ENCODE measurements around the gene KIF13A. TPM values are rescaled to one million over a fixed set of nuclear protein-coding genes. Genes with fewer than 3 reads are reported as not detected.

Gene KIF13A
- total RNA-seq, 1 donor from 2014 or later, result 43.0 TPM

DNA sequence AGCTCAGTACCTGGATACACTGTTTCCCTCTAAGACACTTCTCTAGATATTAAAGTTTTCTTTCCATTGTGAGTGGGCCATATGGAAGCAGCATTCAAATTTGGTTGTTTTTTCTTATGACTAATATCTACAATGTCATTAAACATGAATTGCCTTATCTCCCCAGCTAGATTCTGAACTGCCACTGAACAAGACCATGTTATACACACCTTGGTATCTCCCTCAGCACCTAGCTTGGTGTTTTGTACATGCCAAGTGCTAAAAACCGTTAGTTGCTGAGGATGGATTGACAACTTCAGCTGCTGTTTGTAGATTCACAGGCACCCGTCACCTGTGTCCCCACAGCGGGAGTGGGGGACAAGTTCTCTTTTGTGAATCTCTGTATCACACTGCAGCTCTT is 131.1 kb downstream of the KIF13A start:
- Histone ChIP-seq H3K4me1 (peaks cover 14% of the 10 kb centered on the region), H3K36me3 (peaks cover 0 to 5% of the 10 kb centered on the region in 2 donors), H3K4me3 (no peak overlapping the region), H3K27ac (no peak overlapping the region), H3K9me3 (no peaks in the 10 kb centered on the region), H3K27me3 (no peaks in the 10 kb centered on the region)
- TF ChIP-seq, protein P1, sequence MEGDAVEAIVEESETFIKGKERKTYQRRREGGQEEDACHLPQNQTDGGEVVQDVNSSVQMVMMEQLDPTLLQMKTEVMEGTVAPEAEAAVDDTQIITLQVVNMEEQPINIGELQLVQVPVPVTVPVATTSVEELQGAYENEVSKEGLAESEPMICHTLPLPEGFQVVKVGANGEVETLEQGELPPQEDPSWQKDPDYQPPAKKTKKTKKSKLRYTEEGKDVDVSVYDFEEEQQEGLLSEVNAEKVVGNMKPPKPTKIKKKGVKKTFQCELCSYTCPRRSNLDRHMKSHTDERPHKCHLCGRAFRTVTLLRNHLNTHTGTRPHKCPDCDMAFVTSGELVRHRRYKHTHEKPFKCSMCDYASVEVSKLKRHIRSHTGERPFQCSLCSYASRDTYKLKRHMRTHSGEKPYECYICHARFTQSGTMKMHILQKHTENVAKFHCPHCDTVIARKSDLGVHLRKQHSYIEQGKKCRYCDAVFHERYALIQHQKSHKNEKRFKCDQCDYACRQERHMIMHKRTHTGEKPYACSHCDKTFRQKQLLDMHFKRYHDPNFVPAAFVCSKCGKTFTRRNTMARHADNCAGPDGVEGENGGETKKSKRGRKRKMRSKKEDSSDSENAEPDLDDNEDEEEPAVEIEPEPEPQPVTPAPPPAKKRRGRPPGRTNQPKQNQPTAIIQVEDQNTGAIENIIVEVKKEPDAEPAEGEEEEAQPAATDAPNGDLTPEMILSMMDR (IDR thresholded peaks at IDR 0.05), result no peak
- TF ChIP-seq POLR2A (IDR thresholded peaks at IDR 0.05), result no peak
- TF ChIP-seq POLR2AphosphoS5 (IDR thresholded peaks at IDR 0.05; ENCODE audit: insufficient read depth in 1 of 2, low read depth in 1 of 2), result no peak
- no peak for DNase-seq (ENCODE audit: extremely low spot score in 2 of 2)
- intact Hi-C loops (cut with DNase I), result no loop called here

DNA sequence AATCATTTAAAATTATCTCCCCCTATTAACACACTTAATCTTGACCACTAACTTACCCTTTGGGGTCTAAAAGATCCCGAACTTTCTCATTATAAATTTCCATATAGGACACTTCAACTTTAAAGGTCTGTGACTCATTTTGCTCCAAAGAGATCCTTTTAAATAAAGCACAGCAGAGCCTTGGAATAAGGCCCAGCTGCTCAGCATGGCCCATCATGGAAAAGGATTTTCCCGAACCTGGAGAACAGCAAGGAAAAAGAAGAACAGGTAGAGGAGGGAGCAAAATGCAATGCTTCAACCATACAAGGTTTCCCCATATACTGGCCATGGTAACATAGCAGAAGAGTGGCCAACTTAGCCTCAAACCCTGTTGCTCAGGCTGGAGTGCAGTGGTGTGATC is 132.1 kb downstream of the KIF13A start:
- DNase-seq (ENCODE audit: extremely low spot score in 2 of 2), result no peak
- H3K4me3 ChIP-seq, result no peak overlapping the region
- no peaks in the 10 kb centered on the region for H3K27me3 ChIP-seq
- H3K36me3 ChIP-seq, result peaks cover 0 to 7% of the 10 kb centered on the region in 2 donors
- TF ChIP-seq POLR2A (IDR thresholded peaks at IDR 0.05) (no peak), POLR2AphosphoS5 (IDR thresholded peaks at IDR 0.05; ENCODE audit: insufficient read depth in 1 of 2, low read depth in 1 of 2) (no peak)
- TF ChIP-seq, protein P1 (IDR thresholded peaks at IDR 0.05), result no peak
- no peak overlapping the region for H3K27ac ChIP-seq
- intact Hi-C loops (cut with DNase I), result no loop called here
- H3K9me3 ChIP-seq, result no peaks in the 10 kb centered on the region
- H3K4me1 ChIP-seq, result peaks cover 19% of the 10 kb centered on the region

DNA sequence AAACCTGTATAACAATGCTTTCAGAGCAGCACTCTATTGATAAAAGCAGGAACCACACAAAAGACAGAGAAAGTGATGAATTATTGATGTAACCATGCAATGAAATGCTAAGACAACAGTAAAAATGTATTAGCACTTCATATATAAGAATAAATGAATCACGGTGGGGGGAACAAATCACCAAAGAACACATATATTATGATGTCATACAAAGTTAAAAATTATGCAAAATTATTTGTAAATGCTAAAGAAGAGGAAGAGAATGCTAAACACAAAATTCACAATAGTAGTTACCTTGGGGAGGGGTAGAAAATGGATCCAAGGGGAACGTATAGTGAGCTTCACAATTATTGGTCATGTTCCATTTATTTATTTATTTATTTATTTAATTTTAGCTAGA is 133.9 kb downstream of the KIF13A start:
- intact Hi-C loops (cut with DNase I), result no loop called here
- no peak overlapping the region for H3K27ac ChIP-seq
- no peaks in the 10 kb centered on the region for H3K9me3 ChIP-seq
- peaks cover 19% of the 10 kb centered on the region for H3K4me1 ChIP-seq
- peaks cover 0 to 24% of the 10 kb centered on the region in 2 donors for H3K36me3 ChIP-seq
- TF ChIP-seq POLR2A (IDR thresholded peaks at IDR 0.05) (no peak), POLR2AphosphoS5 (IDR thresholded peaks at IDR 0.05; ENCODE audit: insufficient read depth in 1 of 2, low read depth in 1 of 2) (no peak)
- TF ChIP-seq, protein P1 (IDR thresholded peaks at IDR 0.05), result no peak
- no peak for DNase-seq (ENCODE audit: extremely low spot score in 2 of 2)
- no peak overlapping the region for H3K4me3 ChIP-seq
- no peaks in the 10 kb centered on the region for H3K27me3 ChIP-seq

DNA sequence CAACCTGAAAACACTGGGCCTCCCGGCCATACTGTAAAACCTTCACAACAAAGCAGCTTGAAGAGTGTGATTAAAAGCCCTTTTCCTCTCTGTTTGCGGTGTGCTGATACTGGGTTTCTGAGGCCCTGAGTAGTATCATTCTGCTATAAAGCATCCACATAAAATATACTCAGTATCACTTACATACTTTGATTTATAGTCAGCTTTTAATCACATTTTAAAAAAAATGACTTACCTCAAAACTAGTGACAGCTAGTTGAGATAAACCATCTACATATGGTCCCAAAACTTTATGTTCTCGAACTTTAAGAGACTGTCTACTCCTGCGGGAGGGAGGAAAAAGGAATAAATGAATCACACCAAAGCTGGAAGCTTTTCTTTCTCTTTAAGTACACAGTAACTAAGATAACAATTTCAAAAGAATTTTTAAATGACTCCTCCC is 135.7 kb downstream of the KIF13A start:
- no peak for TF ChIP-seq POLR2AphosphoS5 (IDR thresholded peaks at IDR 0.05; ENCODE audit: insufficient read depth in 1 of 2, low read depth in 1 of 2)
- no peak for TF ChIP-seq POLR2A (IDR thresholded peaks at IDR 0.05)
- TF ChIP-seq, protein P1 (IDR thresholded peaks at IDR 0.05), result no peak
- Histone ChIP-seq H3K27me3 (no peaks in the 10 kb centered on the region), H3K9me3 (no peaks in the 10 kb centered on the region), H3K36me3 (peaks cover 0 to 30% of the 10 kb centered on the region in 2 donors), H3K4me1 (peaks cover 19% of the 10 kb centered on the region), H3K27ac (peak overlapping the region; percentile 29), H3K4me3 (no peak overlapping the region)
- intact Hi-C loops (cut with DNase I), result no loop called here
- DNase-seq (ENCODE audit: extremely low spot score in 2 of 2), result no peak

DNA sequence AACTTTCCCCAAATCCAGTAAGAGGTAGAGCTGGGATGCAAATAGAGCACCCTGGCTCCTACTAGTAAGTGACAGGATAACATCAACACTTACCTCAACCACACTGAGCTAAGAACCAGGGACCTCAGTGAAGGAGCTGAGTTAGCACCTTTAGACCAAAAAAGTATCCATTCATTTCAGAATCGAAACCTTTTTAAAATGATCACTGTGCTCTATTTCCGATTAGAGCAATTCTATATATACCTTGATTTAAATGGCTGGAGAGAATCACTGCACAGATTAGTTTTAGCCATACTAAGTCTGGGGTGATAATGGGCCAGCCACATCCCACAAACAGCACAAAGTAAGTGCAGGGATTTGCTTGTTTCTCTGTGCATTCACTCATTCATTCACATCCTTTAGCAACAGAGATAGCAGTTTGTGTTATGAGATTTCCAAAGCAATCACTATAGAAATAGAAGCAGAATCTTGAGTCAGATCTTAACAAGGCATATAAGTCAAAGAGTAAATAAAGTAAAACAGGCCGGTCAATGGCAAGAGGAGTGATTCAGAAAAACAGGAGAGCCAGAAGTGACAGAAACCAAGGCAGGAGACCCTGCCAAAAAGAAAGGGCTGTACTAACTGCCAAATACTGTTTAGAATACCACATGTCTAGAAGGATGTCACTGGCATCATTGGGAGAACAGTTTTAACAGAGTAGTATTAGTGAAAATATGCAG is 136.3 kb downstream of the KIF13A start:
- TF ChIP-seq POLR2AphosphoS5 (IDR thresholded peaks at IDR 0.05; ENCODE audit: insufficient read depth in 1 of 2, low read depth in 1 of 2), result no peak
- no peak for TF ChIP-seq POLR2A (IDR thresholded peaks at IDR 0.05)
- TF ChIP-seq, protein P1 (IDR thresholded peaks at IDR 0.05), result no peak
- peaks cover 0 to 30% of the 10 kb centered on the region in 2 donors for H3K36me3 ChIP-seq
- H3K27me3 ChIP-seq, result no peaks in the 10 kb centered on the region
- H3K4me3 ChIP-seq, result no peak overlapping the region
- DNase-seq (ENCODE audit: extremely low spot score in 2 of 2), result no peak
- intact Hi-C loops (cut with DNase I), result no loop called here
- H3K9me3 ChIP-seq, result no peaks in the 10 kb centered on the region
- peak overlapping the region; percentile 29 for H3K27ac ChIP-seq
- H3K4me1 ChIP-seq, result peaks cover 19% of the 10 kb centered on the region

Measured in vagina (tissue), 2 donors.